ENCODE measurements around the gene DYRK1A.

Gene DYRK1A

DNA sequence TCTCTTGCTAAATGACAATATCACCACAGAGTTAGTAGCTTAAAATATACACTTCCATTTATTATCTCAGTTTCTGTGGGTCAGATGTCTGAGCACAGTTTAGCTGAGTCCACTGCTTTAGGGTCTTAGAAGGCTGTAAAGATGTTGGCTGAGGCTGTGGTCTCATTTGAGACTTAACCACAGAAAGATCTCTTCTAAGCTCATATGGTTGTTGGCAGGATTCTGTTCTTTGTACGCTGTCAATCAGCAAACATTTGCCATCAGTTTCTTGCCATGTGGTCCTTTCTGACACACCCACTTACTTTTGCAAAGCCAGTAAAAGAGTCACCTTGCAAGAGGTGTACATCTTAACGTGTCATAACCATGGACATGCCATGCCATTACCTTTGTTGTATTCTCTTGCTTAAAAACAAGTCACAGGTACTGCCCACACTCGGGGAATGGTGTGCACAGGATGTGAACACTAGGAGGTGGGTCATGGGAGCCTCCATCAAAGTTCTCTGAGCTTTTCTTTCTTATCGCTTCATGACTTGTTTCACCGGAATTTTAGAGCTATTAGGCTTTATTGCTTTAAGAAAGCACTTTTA, 18.7 kb downstream of the DYRK1A start:
- no peak for DNase-seq (ENCODE audit: low read depth)

DNA sequence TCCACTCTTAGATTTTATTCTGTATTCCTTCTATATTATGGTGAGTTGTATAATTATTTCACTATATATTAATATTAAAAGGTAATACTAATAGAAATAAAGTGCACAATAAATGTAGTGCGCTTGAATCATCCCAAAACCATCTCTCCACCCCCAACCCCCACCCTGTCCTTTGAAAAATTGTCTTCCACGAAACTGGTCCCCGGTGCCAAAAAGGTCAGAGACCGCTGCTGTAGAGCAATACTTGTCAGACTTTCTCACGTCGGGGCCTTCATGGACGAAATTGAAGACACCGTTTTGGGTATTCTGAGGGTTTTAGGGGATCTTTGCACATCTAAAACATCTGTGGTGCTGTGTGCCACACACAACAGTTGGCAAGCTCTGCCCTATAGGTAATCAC, 19.6 kb downstream of the DYRK1A start:
- DNase-seq (ENCODE audit: low read depth) = no peak

DNA sequence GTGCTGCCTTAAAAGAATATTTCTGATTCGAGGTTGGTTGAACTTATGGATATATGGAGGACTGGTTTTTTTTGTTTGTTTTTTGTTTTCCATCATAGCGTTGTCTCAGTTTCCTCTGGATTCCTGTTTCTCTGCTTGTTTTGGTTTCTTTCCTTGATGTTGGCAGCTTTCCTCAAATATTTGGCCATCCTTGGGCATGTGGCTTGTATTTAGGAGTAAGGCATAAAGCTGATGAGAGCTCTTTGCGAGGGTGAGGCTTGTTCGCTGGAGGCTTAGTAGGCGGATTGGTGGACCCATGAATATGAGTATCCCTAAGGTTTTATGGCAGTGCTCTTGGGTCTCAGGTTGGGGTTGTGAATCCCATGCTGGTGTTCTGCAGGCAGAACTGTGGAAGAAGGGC, 22.9 kb downstream of the DYRK1A start:
- DNase-seq (ENCODE audit: low read depth) = peak; percentile 80

DNA sequence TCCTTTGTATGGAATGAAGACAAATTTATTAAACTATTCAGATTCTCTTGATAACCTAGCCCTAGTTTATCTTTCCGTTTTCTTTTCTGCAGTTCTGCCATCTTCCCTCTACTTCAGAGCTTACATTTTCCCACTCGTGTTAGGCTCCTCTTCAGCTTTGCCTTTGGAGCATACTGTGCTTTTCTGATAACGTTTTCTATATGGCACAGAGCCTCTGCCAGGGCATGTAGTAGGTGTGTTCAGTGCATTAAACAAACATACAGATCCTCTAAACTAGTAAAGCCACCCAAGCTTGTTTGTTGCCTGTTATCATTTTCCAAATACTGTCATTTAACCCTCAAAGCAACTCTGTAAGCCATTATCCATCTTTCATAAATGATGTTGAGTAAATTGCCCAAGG, 25.1 kb downstream of the DYRK1A start:
- DNase-seq (ENCODE audit: low read depth) = no peak

DNA sequence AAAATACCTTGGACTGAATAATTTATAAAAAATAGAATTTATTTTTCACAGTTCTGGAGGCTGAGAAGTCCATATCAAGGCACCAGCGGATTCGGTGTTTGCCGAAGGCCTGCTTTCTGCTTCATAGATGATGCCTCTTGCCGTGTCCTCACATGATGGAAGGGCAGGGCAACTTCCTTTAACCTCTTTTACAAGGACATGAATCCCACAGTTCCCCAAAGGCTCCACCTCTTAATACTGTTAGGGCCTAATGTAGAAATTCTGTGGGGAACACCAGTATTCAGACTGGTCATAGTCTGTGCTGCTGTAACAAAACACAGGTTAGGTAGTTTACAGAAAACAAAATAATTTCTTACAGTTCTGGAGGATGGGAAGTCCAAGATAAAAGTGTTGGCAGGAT, 25.9 kb downstream of the DYRK1A start:
- no peak for DNase-seq (ENCODE audit: low read depth)

DNA sequence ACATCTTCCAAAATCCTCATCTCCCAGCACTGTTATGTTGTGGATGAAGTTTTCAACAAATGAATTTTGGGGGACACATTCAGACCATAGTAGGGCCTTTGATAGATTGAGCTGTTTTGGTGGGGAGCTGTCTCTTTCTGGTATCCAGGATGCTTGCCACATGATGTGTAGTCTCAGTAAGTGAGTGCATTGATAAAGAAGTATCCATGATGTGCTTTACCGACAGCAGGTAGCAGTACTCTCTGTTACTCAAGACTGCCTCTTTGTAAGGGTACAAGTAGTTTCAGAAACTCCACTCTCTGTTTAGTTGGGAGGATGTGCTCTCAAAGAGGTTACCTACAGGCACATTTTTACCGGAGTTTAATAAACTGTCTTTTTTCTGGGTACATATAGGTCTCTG, 26.5 kb downstream of the DYRK1A start:
- DNase-seq (ENCODE audit: low read depth) = no peak

DNA sequence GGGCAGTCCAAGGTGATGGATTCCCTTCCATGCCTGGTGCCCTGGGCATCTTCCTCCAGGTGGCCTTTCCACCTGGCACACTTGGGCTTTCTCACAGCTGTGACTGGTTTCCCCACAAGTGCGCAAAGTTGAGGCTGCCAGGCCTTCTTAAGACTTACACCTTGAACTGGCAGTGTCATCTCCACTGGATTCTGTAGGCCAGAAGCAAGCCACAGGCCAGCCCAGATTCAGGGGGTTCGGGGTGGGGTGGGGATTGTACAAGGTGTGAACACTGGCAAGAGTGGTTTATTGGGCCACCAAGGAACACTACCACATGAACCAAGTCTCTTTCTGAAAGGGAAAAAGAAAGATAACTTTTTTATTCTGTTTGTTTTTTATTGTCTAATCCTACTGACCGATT, 27.2 kb downstream of the DYRK1A start:
- no peak for DNase-seq (ENCODE audit: low read depth)

DNA sequence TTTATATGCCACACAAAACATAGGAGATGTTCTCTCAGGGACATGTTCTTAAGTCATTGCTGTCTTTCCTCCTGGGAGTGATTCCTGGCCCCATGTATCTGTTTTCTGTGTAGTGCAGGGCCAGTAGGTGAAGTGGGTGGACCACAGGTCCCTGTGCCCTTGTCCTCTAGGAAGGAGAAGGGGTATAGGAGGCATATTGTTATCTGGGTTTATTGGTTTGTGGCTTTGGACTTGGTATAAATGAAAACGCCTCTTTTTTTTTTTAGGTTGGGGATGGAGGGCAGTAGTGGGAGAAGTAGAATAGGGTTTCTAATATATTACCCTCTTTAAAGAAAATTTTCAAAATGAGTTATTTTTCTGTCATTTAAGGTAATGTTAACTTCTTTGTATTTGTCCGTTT, 29.4 kb downstream of the DYRK1A start:
- no peak for DNase-seq (ENCODE audit: low read depth)

DNA sequence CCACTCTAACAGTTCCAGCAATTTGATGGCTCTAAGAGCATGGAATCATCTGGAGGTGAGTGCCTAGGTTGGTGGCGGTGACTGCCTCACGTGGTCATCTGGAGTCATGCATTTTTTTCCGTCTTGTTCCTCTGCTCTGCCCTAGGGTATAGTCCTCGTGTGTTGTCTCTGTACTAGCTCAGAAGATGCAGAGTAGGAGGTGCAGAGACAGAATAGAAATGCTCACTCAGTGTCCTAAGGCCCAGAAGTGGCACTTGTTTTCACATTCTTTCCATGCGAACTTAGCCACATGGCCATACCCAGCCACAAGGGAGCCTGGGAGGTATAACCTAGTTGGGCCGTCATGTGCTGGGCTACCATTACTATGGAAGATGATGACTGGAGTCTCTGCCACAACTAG, 30.3 kb downstream of the DYRK1A start:
- no peak for DNase-seq (ENCODE audit: low read depth)

DNA sequence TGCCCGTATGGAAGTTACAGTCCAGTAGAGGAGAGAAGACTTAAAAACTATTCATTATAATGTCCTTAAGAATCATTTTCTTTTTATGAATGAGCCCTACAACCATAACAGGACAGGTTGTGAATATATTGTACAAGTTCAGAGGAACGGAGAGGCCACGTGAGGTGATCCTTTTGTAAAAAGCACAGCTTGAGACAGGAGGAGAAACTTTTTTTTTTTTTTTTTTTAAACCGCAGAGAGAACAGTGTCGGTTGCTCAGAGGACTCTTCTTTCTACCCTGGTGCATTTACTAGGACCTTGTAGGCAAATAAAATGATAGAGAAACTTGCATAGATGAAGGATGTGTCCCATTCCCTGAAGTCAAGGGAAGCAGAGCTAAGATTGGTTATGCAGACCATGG, 32.1 kb downstream of the DYRK1A start:
- no peak for DNase-seq (ENCODE audit: low read depth)

DNA sequence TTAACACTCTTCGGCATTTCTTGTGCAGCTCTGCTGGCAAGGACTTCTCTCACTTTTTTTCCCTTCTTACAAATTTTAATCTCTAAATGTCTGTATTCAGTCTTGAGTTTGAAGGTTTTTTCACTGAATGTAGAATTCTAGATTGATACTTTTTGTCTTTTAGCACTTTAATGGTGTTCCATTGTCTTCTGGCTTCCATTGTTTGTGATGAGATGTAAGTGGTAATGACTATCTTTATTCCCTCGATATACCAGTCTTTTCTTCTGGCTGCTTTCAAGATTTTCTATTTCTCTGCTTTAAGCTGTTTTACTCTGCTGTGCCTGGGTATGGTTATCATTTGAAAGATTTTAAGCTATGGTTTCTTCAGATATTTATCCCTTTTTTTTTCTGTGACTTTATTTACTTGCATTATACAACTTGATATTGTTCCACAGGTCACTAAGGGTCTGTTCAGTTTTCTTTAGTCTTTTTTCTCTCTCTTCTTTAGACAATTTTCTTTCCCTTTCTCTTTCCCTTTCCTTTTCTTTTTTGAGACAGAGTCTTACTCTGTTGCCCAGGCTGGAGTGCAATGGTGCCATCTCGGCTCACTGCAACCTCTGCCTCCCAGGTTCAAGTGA, 35.8 kb downstream of the DYRK1A start:
- DNase-seq (ENCODE audit: low read depth) = no peak

DNA sequence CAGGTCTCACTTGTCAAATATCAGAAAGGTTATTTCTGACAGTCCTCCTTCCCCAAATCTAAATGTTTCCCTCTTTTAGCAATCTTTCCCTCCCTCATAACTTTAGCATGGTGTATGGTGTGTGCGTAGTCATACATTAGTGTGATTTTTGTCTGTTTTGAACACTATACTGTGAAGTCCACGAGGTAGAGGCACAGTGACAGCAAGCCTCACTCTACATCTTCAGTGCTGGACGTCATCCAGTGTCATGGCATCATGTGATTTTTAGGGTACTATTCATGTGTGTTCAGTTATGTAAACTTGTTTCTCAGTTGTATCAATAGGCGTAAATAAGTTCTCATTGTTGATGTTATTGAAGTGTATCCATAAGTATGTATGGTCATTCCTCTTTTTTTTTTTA, 39.1 kb downstream of the DYRK1A start:
- DNase-seq (ENCODE audit: low read depth) = no peak

DNA sequence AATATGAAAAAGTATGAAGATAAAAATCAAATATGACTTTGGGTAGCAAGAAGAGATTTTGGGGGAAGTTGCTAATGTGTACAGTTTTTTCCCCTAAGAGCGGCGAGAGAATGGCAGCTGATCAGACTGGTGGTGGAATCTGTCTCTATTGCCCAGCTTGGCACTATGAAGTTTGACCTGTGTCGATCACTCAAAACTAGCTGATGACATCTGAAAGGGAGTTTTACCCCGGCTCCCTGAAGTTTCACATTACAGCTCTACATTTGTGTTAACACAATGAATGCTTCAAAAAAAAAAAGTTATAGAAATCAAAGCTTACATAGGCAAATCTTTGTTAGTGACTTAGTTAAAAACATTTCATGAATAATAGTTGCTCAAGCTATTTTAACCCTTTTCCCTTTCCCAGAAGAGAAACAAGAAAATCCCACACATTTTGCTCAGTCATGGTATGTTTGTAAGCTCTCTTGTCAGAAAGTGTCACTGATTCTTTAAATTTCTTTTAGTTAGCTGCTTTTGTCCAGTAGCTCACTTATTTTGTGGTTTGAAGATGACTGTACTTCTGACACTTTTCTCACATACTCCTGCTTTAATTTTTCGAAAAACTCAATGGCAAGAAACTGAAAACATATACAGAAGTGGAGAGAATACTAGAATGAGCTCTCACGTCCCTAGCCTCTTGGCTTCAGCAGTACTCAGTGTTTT, 41.3 kb downstream of the DYRK1A start:
- DNase-seq (ENCODE audit: low read depth) = peak; percentile 26

DNA sequence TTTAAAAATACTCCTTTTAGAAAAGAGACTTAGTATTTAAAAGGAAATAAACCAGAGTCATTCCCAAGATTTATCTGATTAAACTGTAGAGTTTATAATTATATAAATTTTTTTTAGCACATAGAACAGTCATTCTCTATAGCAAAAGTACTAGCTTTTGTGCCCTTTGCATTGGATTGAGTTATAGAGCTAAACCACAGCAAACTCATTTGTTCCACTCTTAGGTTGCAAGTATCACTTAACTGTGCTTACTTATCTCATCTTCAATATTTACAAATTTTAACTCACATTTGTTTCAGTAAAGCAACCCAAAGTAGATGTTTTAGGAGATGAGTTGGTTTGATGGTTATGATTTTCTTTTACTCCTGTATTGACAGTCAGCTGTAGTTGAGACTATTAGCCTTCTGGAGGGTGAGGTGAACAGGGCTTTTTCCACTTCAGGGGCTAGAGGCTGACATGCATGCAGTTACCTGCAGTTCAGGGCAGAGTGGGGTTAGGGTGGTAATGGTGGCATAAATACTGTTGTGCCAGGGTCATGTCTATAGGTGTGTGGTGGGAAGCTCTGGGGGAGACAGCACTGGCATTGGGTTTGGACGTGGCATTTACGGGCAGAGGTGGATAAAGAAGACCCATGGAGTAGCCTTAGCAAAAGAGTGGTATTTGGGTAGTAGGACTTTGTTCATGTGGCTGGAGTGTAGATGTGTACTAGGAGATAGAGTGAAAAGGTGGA, 42.1 kb downstream of the DYRK1A start:
- no peak for DNase-seq (ENCODE audit: low read depth)

DNA sequence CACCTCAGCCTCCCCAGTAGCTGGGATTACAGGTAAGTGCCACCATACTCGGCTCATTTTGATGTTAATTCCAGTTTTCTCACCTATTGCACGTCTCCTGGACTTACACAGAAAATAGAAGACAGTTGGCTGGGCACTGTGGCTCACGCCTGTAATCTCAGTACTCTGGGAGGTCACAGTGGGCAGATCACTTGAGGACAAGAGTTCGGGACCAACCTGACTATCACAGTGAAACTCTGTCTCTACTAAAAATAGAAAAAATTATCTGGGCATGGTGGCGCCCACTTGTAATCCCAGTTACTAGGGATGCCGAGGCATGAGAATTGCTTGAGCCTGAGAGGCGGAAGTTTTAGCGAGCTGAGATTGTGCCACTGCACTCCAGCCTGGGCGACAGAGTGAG, 44.1 kb downstream of the DYRK1A start:
- DNase-seq (ENCODE audit: low read depth) = no peak

DNA sequence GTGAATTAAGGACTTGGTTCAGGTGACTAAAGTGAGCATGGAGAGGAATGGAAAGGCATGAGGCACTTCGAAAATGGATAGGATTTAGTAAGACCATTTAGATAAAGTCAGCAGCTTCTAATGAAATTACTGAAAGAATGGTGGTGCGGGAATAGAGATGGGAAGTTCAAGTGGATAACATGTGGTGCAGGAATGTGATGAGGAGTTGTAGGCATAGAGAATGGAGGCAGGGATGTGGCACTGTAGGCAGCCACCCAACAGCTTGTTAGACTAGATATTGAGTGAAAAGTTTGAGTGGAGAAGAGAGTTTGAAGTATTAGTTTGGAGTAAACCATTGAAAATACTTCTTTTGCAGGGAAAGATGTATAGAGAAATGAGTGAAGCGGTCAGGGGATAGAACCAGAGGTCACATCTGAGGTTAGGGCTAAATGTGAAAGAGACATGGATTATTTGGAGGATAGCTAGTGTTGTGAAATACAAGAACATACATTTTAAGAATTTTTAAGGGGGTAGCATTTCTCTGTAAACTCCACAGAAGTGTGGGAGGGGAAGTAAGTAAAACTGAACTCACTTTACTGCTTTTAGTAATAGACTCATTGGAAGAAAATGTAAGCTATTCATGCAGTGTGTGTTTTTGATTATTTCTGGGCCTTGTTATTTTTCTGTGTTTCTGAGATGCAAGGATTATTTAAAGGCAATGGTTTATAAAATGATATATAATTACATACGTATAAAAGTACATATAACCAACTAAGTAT, 46.2 kb downstream of the DYRK1A start:
- peak; percentile 82 for DNase-seq (ENCODE audit: low read depth)

DNA sequence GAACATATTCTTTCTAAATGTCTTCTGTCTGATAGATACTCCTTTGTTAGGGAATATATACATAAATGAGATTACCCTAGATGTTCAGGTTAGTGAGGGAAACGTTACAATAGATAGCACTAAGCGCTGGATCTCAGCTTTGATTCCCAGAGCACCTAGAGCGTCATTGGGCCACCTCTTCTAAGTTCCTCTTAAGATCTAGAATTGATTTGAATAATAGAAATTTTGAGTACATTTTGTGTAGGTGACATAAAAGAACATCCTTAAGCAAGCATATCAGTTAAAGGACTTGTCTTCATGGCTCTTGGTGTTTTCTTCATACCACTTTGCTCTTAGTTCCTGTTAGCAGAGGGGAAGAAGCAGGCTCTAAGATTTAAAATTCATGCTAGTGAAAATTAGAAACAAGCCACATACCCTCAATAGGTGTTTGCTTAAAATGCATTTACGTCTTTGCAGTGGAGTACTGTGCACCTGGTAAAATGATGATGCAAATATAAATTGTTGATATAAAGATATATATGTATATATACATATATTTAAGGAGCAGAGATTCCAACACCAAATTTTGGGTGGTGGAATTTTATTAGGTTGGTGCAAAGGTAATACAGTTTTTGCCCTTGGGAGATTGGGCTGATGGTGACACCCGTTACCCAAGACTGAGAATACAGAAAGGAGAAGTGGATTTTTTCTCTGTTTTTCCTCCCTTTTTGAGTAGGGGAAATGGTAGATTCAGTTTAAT, 47.1 kb downstream of the DYRK1A start:
- no peak for DNase-seq (ENCODE audit: low read depth)

DNA sequence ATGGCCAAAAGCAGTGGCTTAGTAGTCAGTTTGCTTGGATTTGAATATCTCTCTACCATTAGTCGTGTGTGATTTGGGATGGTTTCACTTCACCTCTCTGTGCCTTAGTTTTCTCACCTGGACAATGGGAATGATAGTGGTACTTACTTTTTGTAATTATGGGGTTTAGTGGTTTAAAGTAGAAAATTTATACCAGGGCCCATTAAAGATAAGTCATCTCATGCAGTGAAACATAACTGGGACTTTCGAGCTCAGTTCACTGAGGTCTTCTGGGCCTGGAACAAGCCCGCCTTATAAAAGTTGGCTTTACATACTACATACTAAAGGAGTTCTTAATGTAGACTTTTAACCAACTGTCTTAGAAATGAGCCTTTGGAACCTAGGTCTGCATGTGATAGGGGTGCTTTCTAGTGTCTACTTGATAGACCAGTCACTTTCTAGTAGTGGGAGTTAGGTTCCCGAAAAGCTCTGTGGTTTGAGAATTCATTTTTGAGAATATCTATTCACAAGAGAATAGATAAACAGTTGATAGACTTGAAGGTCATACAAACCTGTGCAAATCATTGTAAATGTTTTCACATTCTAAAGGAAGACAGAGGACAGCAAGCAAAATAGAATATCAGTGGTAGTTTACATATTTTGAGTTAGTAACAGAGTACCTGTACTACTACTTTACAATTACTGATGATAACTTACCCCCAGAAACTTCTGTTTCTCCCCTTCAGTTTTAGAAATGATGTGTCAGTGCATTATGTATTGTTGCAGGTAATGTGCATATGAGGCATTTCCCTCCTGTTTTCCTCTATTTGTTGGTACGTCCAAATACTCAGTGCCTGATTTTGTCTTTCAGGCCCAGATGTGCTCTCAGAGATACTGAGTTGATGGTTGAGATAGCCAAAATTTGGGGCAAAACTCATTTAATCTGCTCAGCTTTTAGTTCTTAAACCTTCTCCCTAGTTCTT, 48.0 kb downstream of the DYRK1A start:
- DNase-seq (ENCODE audit: low read depth) = no peak

DNA sequence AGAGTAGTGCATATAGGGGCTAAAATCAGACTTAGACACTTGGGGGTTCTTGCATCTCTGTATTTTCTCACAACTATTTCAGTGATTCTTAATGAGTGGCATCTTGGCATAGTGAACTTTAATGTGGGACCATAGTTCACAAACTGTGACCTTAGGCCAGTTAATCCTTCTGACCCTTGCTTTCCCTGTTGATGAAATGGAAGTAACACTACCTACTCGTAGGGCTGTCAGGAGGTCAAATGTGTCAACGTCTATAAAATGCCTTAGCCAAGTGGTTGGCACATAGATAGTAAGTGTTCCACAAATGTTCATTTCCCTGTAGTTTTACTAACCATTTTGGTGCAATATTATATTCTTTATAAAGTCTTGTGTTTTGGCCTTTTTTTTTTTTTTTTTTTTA, 49.4 kb downstream of the DYRK1A start:
- no peak for DNase-seq (ENCODE audit: low read depth)

DNA sequence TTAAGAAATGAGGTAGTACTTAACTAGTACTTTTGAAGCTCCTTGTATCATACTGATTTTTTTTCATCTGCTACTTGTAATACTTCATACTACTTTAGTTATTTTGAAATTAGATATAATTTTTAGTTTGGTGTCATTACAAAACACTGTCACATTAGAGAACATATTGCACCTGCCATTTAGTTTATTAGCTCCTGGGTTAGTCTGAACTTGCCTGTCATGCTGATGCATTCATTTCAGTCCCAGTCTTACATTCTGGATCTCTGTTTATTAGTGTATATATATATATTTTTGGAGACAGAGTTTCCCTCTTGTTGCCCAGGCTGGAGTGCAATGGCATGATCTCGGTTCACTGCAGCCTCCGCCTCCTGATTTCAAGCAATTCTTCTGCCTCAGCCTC, 50.3 kb downstream of the DYRK1A start:
- DNase-seq (ENCODE audit: low read depth) = no peak
